ENCODE results near the gene TMEM147.

TMEM147 gene

GRCh38 chr19:35559781-35560180 lies 14.4 kb downstream of the TMEM147 start:
- Histone ChIP-seq H3K9me2 (ENCODE audit: low read depth, low read length) (no peaks in the 10 kb centered on the region), H3K27ac (ENCODE audit: low read depth, low read length, poor library complexity, severe bottlenecking) (no peak overlapping the region), H2AFZ (ENCODE audit: low read length) (no peak overlapping the region), H3K4me3 (ENCODE audit: low read depth, low read length, poor library complexity, severe bottlenecking) (no peak overlapping the region), H4K20me1 (ENCODE audit: insufficient read depth, low read length) (no peaks in the 10 kb centered on the region), H3K4me1 (ENCODE audit: insufficient read depth, low read length, severe bottlenecking) (peaks cover 11% of the 10 kb centered on the region), H3K4me2 (ENCODE audit: low read length) (no peak overlapping the region), H3K79me2 (ENCODE audit: insufficient read depth, low read length) (no peaks in the 10 kb centered on the region), H3K9ac (ENCODE audit: low read length) (no peak overlapping the region), H3F3A (ENCODE audit: insufficient read depth, low read length) (no peaks in the 10 kb centered on the region), H3K27me3 (ENCODE audit: insufficient read depth, low read length) (no peaks in the 10 kb centered on the region; the same call in none of the 2 replicates), H3K36me3 (ENCODE audit: insufficient read depth, low read length) (no peaks in the 10 kb centered on the region), H3K9me3 (ENCODE audit: low read length) (no peaks in the 10 kb centered on the region)
- TF ChIP-seq CTCF (IDR thresholded peaks at IDR 0.05; ENCODE audit: low read length) (no peak), EZH2 (IDR thresholded peaks at IDR 0.05; ENCODE audit: borderline replicate concordance, low read length) (no peak)

- Histone ChIP-seq H3K27me3 (ENCODE audit: insufficient read depth, low read length) (no peaks in the 10 kb centered on the region; the same call in none of the 2 replicates), H3K4me3 (ENCODE audit: low read depth, low read length, poor library complexity, severe bottlenecking) (no peak overlapping the region), H3K27ac (ENCODE audit: low read depth, low read length, poor library complexity, severe bottlenecking) (no peak overlapping the region), H3K9me2 (ENCODE audit: low read depth, low read length) (no peaks in the 10 kb centered on the region), H3K9me3 (ENCODE audit: low read length) (no peaks in the 10 kb centered on the region), H4K20me1 (ENCODE audit: insufficient read depth, low read length) (no peaks in the 10 kb centered on the region), H3K9ac (ENCODE audit: low read length) (no peak overlapping the region), H2AFZ (ENCODE audit: low read length) (no peak overlapping the region), H3K4me2 (ENCODE audit: low read length) (no peak overlapping the region), H3K4me1 (ENCODE audit: insufficient read depth, low read length, severe bottlenecking) (peaks cover 11% of the 10 kb centered on the region), H3K36me3 (ENCODE audit: insufficient read depth, low read length) (no peaks in the 10 kb centered on the region), H3F3A (ENCODE audit: insufficient read depth, low read length) (no peaks in the 10 kb centered on the region), H3K79me2 (ENCODE audit: insufficient read depth, low read length) (no peaks in the 10 kb centered on the region)
- TF ChIP-seq CTCF (IDR thresholded peaks at IDR 0.05; ENCODE audit: low read length) = no peak
- TF ChIP-seq EZH2 (IDR thresholded peaks at IDR 0.05; ENCODE audit: borderline replicate concordance, low read length) = no peak
Measured at GRCh38 chr19:35560271-35560670, 14.8 kb downstream of the TMEM147 start.

- Histone ChIP-seq H2AFZ (ENCODE audit: low read length) (no peak overlapping the region), H3K4me3 (ENCODE audit: low read depth, low read length, poor library complexity, severe bottlenecking) (no peak overlapping the region), H3K9me2 (ENCODE audit: low read depth, low read length) (no peaks in the 10 kb centered on the region), H3K4me2 (ENCODE audit: low read length) (no peak overlapping the region), H3K27ac (ENCODE audit: low read depth, low read length, poor library complexity, severe bottlenecking) (no peak overlapping the region), H3K9ac (ENCODE audit: low read length) (no peak overlapping the region), H3K9me3 (ENCODE audit: low read length) (no peaks in the 10 kb centered on the region), H3K79me2 (ENCODE audit: insufficient read depth, low read length) (no peaks in the 10 kb centered on the region), H4K20me1 (ENCODE audit: insufficient read depth, low read length) (no peaks in the 10 kb centered on the region), H3F3A (ENCODE audit: insufficient read depth, low read length) (no peaks in the 10 kb centered on the region), H3K36me3 (ENCODE audit: insufficient read depth, low read length) (no peaks in the 10 kb centered on the region), H3K27me3 (ENCODE audit: insufficient read depth, low read length) (no peaks in the 10 kb centered on the region; the same call in none of the 2 replicates), H3K4me1 (ENCODE audit: insufficient read depth, low read length, severe bottlenecking) (peaks cover 11% of the 10 kb centered on the region)
- TF ChIP-seq CTCF (IDR thresholded peaks at IDR 0.05; ENCODE audit: low read length) = no peak
- no peak for TF ChIP-seq EZH2 (IDR thresholded peaks at IDR 0.05; ENCODE audit: borderline replicate concordance, low read length)
Measured at GRCh38 chr19:35560677-35561076, 15.3 kb downstream of the TMEM147 start.

Data from OCI-LY1 (cell line).